Measurements from ENCODE around the gene CFAP61. TPM values are rescaled to one million over a fixed set of nuclear protein-coding genes. Genes with fewer than 3 reads are reported as not detected.

Gene CFAP61
- total RNA-seq, 2 experiments from 2014 or later: not detected

GRCh38 chr20:20202768-20203167 is 150.4 kb downstream of the CFAP61 start:
- ATAC-seq (no peak), DNase-seq (no peak)
- no peak for TF ChIP-seq CTCF (IDR thresholded peaks at IDR 0.05)
- ChIA-PET CTCF (no interaction called here), POLR2A (interaction anchor here (0.5 kb wide), 1 partner anchor 71 kb away, joined by 4 read pairs; no protein-coding TSS in a partner anchor)
- H3K4me1 Mint-ChIP-seq (ENCODE audit: low read depth): no peaks in the 10 kb centered on the region
- no peak overlapping the region for H3K27ac Mint-ChIP-seq
- intact Hi-C loops (cut with micrococcal nuclease): no loop called here
- H3K36me3 Mint-ChIP-seq (ENCODE audit: low read depth): no peaks in the 10 kb centered on the region
- no peak overlapping the region for H3K4me3 Mint-ChIP-seq
- H3K9me3 Mint-ChIP-seq: no peaks in the 10 kb centered on the region
- H3K27me3 Mint-ChIP-seq: peaks cover 18% of the 10 kb centered on the region

GRCh38 chr20:20203784-20204183 is 151.5 kb downstream of the CFAP61 start:
- no peaks in the 10 kb centered on the region for H3K4me1 Mint-ChIP-seq (ENCODE audit: low read depth)
- TF ChIP-seq CTCF (IDR thresholded peaks at IDR 0.05): no peak
- H3K4me3 Mint-ChIP-seq: no peak overlapping the region
- H3K27me3 Mint-ChIP-seq: peaks cover 20% of the 10 kb centered on the region
- DNase-seq: no peak
- intact Hi-C loops (cut with micrococcal nuclease): no loop called here
- CTCF ChIA-PET: no interaction called here
- ATAC-seq: no peak
- POLR2A ChIA-PET: no interaction called here
- no peaks in the 10 kb centered on the region for H3K36me3 Mint-ChIP-seq (ENCODE audit: low read depth)
- H3K27ac Mint-ChIP-seq: no peak overlapping the region
- no peaks in the 10 kb centered on the region for H3K9me3 Mint-ChIP-seq

GRCh38 chr20:20204256-20204655 is 151.9 kb downstream of the CFAP61 start:
- POLR2A ChIA-PET: no interaction called here
- CTCF ChIA-PET: no interaction called here
- no peaks in the 10 kb centered on the region for H3K36me3 Mint-ChIP-seq (ENCODE audit: low read depth)
- H3K9me3 Mint-ChIP-seq: no peaks in the 10 kb centered on the region
- H3K4me1 Mint-ChIP-seq (ENCODE audit: low read depth): no peaks in the 10 kb centered on the region
- ATAC-seq (no peak), DNase-seq (no peak)
- no peak overlapping the region for H3K27ac Mint-ChIP-seq
- no peak overlapping the region for H3K4me3 Mint-ChIP-seq
- intact Hi-C loops (cut with micrococcal nuclease): no loop called here
- no peak for TF ChIP-seq CTCF (IDR thresholded peaks at IDR 0.05)
- peaks cover 20% of the 10 kb centered on the region for H3K27me3 Mint-ChIP-seq

- CTCF ChIA-PET: no interaction called here
- POLR2A ChIA-PET: no interaction called here
- ATAC-seq: no peak
- Mint-ChIP-seq H3K27me3 (peaks cover 16% of the 10 kb centered on the region), H3K4me1 (ENCODE audit: low read depth) (no peaks in the 10 kb centered on the region), H3K9me3 (no peaks in the 10 kb centered on the region), H3K36me3 (ENCODE audit: low read depth) (no peaks in the 10 kb centered on the region), H3K27ac (no peak overlapping the region), H3K4me3 (no peak overlapping the region)
- intact Hi-C loops (cut with micrococcal nuclease): no loop called here
- TF ChIP-seq CTCF (IDR thresholded peaks at IDR 0.05): no peak
- DNase-seq: no peak
Measured at GRCh38 chr20:20205141-20205861, 153.0 kb downstream of the CFAP61 start.

GRCh38 chr20:20205862-20206236 is 153.5 kb downstream of the CFAP61 start:
- H3K27ac Mint-ChIP-seq: no peak overlapping the region
- no peaks in the 10 kb centered on the region for H3K9me3 Mint-ChIP-seq
- CTCF ChIA-PET: no interaction called here
- DNase-seq: no peak
- TF ChIP-seq CTCF (IDR thresholded peaks at IDR 0.05): no peak
- H3K27me3 Mint-ChIP-seq: peaks cover 16% of the 10 kb centered on the region
- POLR2A ChIA-PET: no interaction called here
- no peaks in the 10 kb centered on the region for H3K4me1 Mint-ChIP-seq (ENCODE audit: low read depth)
- no peaks in the 10 kb centered on the region for H3K36me3 Mint-ChIP-seq (ENCODE audit: low read depth)
- H3K4me3 Mint-ChIP-seq: no peak overlapping the region
- ATAC-seq: no peak
- intact Hi-C loops (cut with micrococcal nuclease): no loop called here

Data from activated CD8-positive, alpha-beta T cell treated with anti-CD3 and anti-CD28 coated beads for 36 hours (primary cell).